Lung (tissue), 12 donors: ENCODE results near the gene CALR3. TPM values are rescaled to one million over a fixed set of nuclear protein-coding genes. Genes with fewer than 3 reads are reported as not detected.
"Not testable (repeated sequence)": the region's sequence is repeated elsewhere in the genome, so short reads cannot be mapped to it uniquely, and the experiment has no call there.

Source experiments
- ATAC-seq: fragments of 200-7000 bp; cut with Tn5 transposase; one replicate; pipeline ENCODE4 v1.9.1; 2020; ENCODE audit warnings: moderate number of reproducible peaks; ENCODE audit not compliant: insufficient read depth, low FRiP score
- DNase-seq, 3 donors: peaks; one replicate each; pipeline ENCODE4 v3.0.0-alpha.2; 2013 to 2017
- H3K27ac ChIP-seq, 2 donors: one replicate each; pipeline ENCODE4 v1.5.1; 2013; ENCODE audit warnings: mild to moderate bottlenecking in 2 of 2, moderate library complexity in 2 of 2, control low read depth in 1 of 2, inconsistent platforms in 1 of 2, low read depth in 1 of 2, low read length in 1 of 2
- H3K27me3 ChIP-seq, 3 donors: one replicate each; pipeline ENCODE4 v1.5.1; 2013; ENCODE audit warnings: low read length in 2 of 3; ENCODE audit not compliant: control insufficient read depth in 3 of 3, insufficient read depth in 3 of 3
- H3K36me3 ChIP-seq, 4 donors: one replicate each; pipeline ENCODE4 v1.5.1; 2013; ENCODE audit warnings: low read length in 4 of 4, mild to moderate bottlenecking in 1 of 4, moderate library complexity in 1 of 4; ENCODE audit not compliant: control insufficient read depth in 4 of 4, insufficient read depth in 4 of 4
- H3K4me1 ChIP-seq, 5 donors: one replicate each; pipeline ENCODE4 v1.5.1; 2013; ENCODE audit warnings: low read length in 5 of 5, mild to moderate bottlenecking in 2 of 5, moderate library complexity in 1 of 5; ENCODE audit not compliant: control insufficient read depth in 5 of 5, insufficient read depth in 5 of 5
- H3K4me3 ChIP-seq: one replicate; pipeline ENCODE4 v1.5.1; 2013; ENCODE audit warnings: mild to moderate bottlenecking, control low read depth, moderate library complexity
- H3K9ac ChIP-seq, 2 donors: one replicate each; pipeline ENCODE4 v1.5.1; 2013; ENCODE audit warnings: low read length in 2 of 2, control low read depth in 1 of 2; ENCODE audit not compliant: insufficient read depth in 1 of 2
- H3K9me3 ChIP-seq, 4 donors: one replicate each; pipeline ENCODE4 v1.5.1; 2013; ENCODE audit warnings: low read length in 3 of 4, mild to moderate bottlenecking in 1 of 4, moderate library complexity in 1 of 4; ENCODE audit not compliant: control insufficient read depth in 4 of 4, insufficient read depth in 3 of 4
- CTCF ChIP-seq: IDR thresholded peaks from 2 replicates; pipeline ENCODE4 v1.5.1; 2012; ENCODE audit warnings: mild to moderate bottlenecking; ENCODE audit errors: control extremely low read depth, extremely low read depth
- WGBS, 2 donors: extraction: QIAGEN DNeasy Blood & Tissue Kit; methylation state at CpG; one replicate each; pipeline ENCODE4 v1.1.7; 2013; 5-methylcytosine and 5-hydroxymethylcytosine counted together
- polyA plus RNA-seq, 2 donors: library from polyadenylated mRNA; stranded (reverse); fragments of 200-250 nt; gene quantifications; one replicate each; pipeline ENCODE4 v1.2.1, GENCODE V29; 2013
- total RNA-seq, 2 donors: library from RNA; depleted of rRNA in 1 of 2; stranded (reverse); fragments of >200 nt in 1 of 2; gene quantifications; one replicate each; pipeline ENCODE4 v1.2.1, GENCODE V29; 2014 to 2021
- donor health status: control.
- donor health status: control.
- donor health status: Bipolar disorder and iron deficiency.
- donor health status: healthy.
- donor health status: DM: yes; HTN: yes; CAD: no.

The CALR3 gene
- total and polyA plus RNA-seq, 4 donors = 0.07 TPM; not detected in 3

DNA sequence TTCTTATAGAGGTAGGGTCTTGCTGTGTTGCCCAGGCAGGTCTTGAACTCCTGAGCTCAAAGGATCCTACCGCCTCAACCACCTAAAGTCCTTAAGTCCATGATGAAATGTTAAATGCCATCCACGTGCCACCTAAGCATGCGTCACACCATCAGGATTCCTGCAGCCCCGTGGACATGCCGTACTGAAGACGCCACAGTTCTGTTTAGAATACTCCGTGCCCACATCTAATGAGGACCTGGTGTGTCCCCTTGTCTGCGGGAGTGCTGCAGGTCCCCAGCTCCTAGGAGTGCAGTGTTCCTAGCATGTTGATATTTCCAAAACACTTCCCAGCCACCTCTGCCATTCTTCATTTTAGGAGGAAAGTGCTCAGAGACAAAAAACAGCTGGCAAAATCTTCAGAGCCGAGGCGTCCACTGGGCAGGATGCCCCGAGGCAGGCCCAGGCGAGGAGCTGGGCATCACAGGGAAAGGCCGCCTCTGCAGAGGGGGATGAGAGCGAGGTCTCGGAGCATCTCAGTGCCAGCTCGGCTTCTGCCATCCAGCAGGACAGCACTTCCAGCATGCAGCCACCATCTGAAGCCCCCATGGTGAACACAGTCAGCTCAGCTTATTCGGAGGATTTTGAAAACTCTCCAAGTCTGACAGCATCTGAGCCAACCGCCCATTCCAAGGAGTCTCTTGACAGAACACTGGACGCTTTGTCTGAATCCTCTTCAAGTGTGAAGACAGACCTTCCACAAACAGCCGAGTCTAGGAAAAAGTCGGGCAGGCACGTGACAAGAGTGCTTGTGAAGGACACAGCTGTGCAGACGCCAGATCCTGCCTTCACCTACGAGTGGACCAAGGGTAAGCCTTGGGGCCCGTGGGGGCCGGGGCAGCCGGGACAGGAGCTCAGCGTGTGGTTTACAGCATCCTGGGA lies 13.4 kb upstream of the CALR3 start:
- Histone ChIP-seq H3K36me3 (peaks cover 0 to 24% (median 13%) of the 10 kb centered on the region in 4 donors), H3K4me1 (peaks cover 0 to 14% (median 7%) of the 10 kb centered on the region in 5 donors), H3K4me3 (no peak overlapping the region), H3K27ac (peak overlapping the region in 1 of 2 donors; percentile 26), H3K27me3 (no peaks in the 10 kb centered on the region), H3K9me3 (no peaks in the 10 kb centered on the region), H3K9ac (no peak overlapping the region)
- no peak for TF ChIP-seq CTCF
- DNase-seq = peak; percentile 78 to 90 (median 85)
- no peak for ATAC-seq
- WGBS, 2 donors = 83 to 87% methylated on average over 28 of the region's 28 CpGs

- H3K36me3 ChIP-seq = peaks cover 6 to 26% (median 15%) of the 10 kb centered on the region in 4 donors
These were observed 12.6 kb upstream of the CALR3 start for GRCh38 chr19:16508546-16508945.

DNA sequence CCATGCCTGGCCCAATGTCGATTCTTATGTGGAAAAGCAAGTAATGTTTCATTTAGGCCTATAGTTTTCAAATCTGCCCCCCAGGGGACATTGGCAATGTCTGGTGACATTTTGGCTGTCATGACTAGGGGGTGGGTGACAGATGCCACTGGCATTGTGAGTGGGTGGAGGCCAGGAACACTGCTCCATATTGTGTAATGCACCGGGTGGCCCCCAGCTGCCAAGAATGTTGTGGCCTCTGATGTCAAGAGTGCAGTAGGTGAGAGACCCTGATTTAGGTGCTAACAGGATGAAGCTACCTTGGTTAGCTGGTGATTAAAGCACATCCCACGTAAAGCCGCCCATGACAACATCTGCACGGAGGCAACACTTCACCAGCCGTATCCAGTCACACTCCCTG lies 11.0 kb upstream of the CALR3 start:
- 84 to 90% methylated on average over 6 of the region's 6 CpGs for WGBS, 2 donors
- no peak for TF ChIP-seq CTCF
- Histone ChIP-seq H3K36me3 (peaks cover 11 to 22% (median 20%) of the 10 kb centered on the region in 4 donors), H3K9me3 (no peaks in the 10 kb centered on the region), H3K4me3 (no peak overlapping the region), H3K9ac (no peak overlapping the region), H3K4me1 (peaks cover 0 to 14% (median 7%) of the 10 kb centered on the region in 5 donors), H3K27ac (no peak overlapping the region), H3K27me3 (no peaks in the 10 kb centered on the region)
- ATAC-seq (no peak), DNase-seq (no peak)

More at GRCh38 chr19:16508546-16508945, 12.6 kb upstream of the CALR3 start:
- Histone ChIP-seq H3K4me3 (no peak overlapping the region), H3K4me1 (peaks cover 0 to 14% (median 7%) of the 10 kb centered on the region in 5 donors), H3K27me3 (no peaks in the 10 kb centered on the region), H3K9ac (no peak overlapping the region), H3K27ac (no peak overlapping the region), H3K9me3 (no peaks in the 10 kb centered on the region)
- no peak for DNase-seq
- TF ChIP-seq CTCF = no peak
- no peak for ATAC-seq
- WGBS, 2 donors = 94 to 96% methylated on average over 5 of the region's 5 CpGs

DNA sequence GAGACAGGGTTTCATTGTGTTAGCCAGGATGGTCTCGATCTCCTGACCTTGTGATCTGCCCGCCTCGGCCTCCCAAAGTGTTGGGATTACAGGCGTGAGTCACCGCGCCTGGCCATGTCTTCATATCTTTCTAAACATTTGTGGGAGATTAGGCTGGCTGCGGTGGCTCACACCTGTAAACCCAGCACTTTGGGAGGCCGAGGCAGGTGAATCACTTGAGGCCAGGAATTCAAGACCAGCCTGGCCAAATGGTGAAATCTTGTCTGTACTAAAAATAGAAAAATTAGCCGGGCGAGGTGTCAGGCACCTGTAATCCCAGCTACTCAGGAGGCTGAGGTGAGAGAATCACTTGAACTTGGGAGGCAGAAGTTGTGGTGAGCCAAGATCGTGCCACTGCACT lies 10.2 kb upstream of the CALR3 start:
- not testable (repeated sequence) for H3K4me3 ChIP-seq, H3K27me3 ChIP-seq, H3K27ac ChIP-seq, H3K9ac ChIP-seq, ATAC-seq, H3K9me3 ChIP-seq, DNase-seq
- WGBS, 2 donors = 92 to 95% methylated on average over 11 of the region's 11 CpGs
- Histone ChIP-seq H3K4me1 (peaks cover 0 to 14% (median 7%) of the 10 kb centered on the region in 5 donors), H3K36me3 (peaks cover 11 to 22% (median 21%) of the 10 kb centered on the region in 4 donors)
